HepG2 (cell line): ENCODE measurements around the gene GALNT10. TPM values are rescaled to one million over a fixed set of nuclear protein-coding genes. Genes with fewer than 3 reads are reported as not detected.

Source experiments
- ARID2 ChIP-seq: sonication (generic); formaldehyde crosslinking; IDR thresholded peaks from 2 replicates; pipeline ENCODE4 v1.8.1; 2022; ENCODE audit warnings: mild to moderate bottlenecking, missing genetic modification reagents, borderline replicate concordance
- MEIS2 ChIP-seq: sonication (generic); formaldehyde crosslinking; IDR thresholded peaks from 2 replicates; pipeline ENCODE4 v1.9.0; 2021; ENCODE audit warnings: mild to moderate bottlenecking, missing genetic modification reagents
- NR2F1 ChIP-seq, 2 experiments: fragments of 450-650 bp in 1 of 2; formaldehyde crosslinking in 1 of 2; IDR thresholded peaks; 2 replicates each; pipeline versions ENCODE4 v1.5.0 to v1.6.1; 2016 to 2020; ENCODE audit warnings: mild to moderate bottlenecking in 1 of 2, missing compliant biosample characterization in 1 of 2, missing genetic modification reagents in 1 of 2, moderate library complexity in 1 of 2
- PRPF4 ChIP-seq: fragments of 200-400 bp; formaldehyde crosslinking; IDR thresholded peaks from 2 replicates; pipeline ENCODE4 v1.6.1; 2016; ENCODE audit warnings: low read length, low read depth; ENCODE audit not compliant: poor library complexity, severe bottlenecking
- SAFB2 ChIP-seq: sonication (generic); formaldehyde crosslinking; IDR thresholded peaks from 2 replicates; pipeline ENCODE4 v1.5.1; 2020; ENCODE audit warnings: missing genetic modification reagents, low read depth, mild to moderate bottlenecking, borderline replicate concordance
- SNAPC5 ChIP-seq: sonication (generic); formaldehyde crosslinking; IDR thresholded peaks from 2 replicates; pipeline ENCODE4 v1.8.1; 2023; ENCODE audit warnings: mild to moderate bottlenecking, missing genetic modification reagents, borderline replicate concordance
- TFAP4 ChIP-seq: sonication (generic); IDR thresholded peaks from 2 replicates; pipeline ENCODE4 v1.6.1; 2016; ENCODE audit warnings: low read depth, borderline replicate concordance
- ZBTB3 ChIP-seq: sonication (generic); formaldehyde crosslinking; IDR thresholded peaks from 2 replicates; pipeline ENCODE4 v1.4.0; 2020; ENCODE audit warnings: low read depth, mild to moderate bottlenecking, moderate library complexity, missing genetic modification reagents, borderline replicate concordance
- ZNF180 ChIP-seq: sonication (generic); formaldehyde crosslinking; IDR thresholded peaks from 2 replicates; pipeline ENCODE4 v1.4.0; 2020; ENCODE audit warnings: low read depth, missing genetic modification reagents, borderline replicate concordance
- ZNF263 ChIP-seq: sonication (generic); formaldehyde crosslinking; IDR thresholded peaks from 2 replicates; pipeline ENCODE4 v1.4.0; 2020; ENCODE audit warnings: missing genetic modification reagents
- ZNF264 ChIP-seq: sonication (generic); formaldehyde crosslinking; IDR thresholded peaks from 2 replicates; pipeline ENCODE4 v1.4.0; 2020; ENCODE audit warnings: missing genetic modification reagents
- ZNF407 ChIP-seq: sonication (generic); formaldehyde crosslinking; IDR thresholded peaks from one replicate; pipeline ENCODE4 v1.5.1; 2020; ENCODE audit warnings: mild to moderate bottlenecking, missing genetic modification reagents; ENCODE audit errors: not compliant biosample characterization
- polyA plus RNA-seq, 8 experiments: library from polyadenylated mRNA; depleted of rRNA in 3 of 8; stranded (reverse) in 7 of 8; unstranded in 1 of 8; fragments of >200 nt; fragmentation: Illumina TruSeq in 4 of 8; extraction: Trizol in 4 of 8; gene quantifications; 2 replicates each; pipeline versions ENCODE4 v1.2.1 to v1.2.3, GENCODE V29; 2011 to 2016; ENCODE audit warnings: low read depth in 4 of 8, missing spikeins in 1 of 8, mixed read lengths in 1 of 8; ENCODE audit not compliant: insufficient read depth in 1 of 8
- total RNA-seq, 5 experiments: library from RNA; depleted of rRNA; stranded (reverse); fragments of >200 nt; fragmentation: Illumina TruSeq; extraction: Trizol; gene quantifications; 2 replicates each; pipeline ENCODE4 v1.2.3, GENCODE V29; 2016; ENCODE audit warnings: low read depth in 1 of 5

The GALNT10 gene
- total and polyA plus RNA-seq, 2 of the 13 experiments (the other 11 are each of a cell fraction or from before 2014, with no cell fraction given): 8.1 to 11.2 TPM

GRCh38 chr5:154430466-154430865 lies 239.9 kb downstream of the GALNT10 start (continued):
- TF ChIP-seq ZNF407 (CRISPR knock-in tag): no peak
- TF ChIP-seq ARID2 (CRISPR knock-in tag): no peak
- no peak for TF ChIP-seq PRPF4
- no peak for TF ChIP-seq ZNF180 (CRISPR knock-in tag)
- TF ChIP-seq SNAPC5 (CRISPR knock-in tag): no peak
- no peak for TF ChIP-seq ZNF263
- no peak for TF ChIP-seq ZBTB3 (CRISPR knock-in tag)
- no peak for TF ChIP-seq TFAP4
- TF ChIP-seq SAFB2: no peak
- no peak for TF ChIP-seq MEIS2
- TF ChIP-seq NR2F1 (CRISPR knock-in tag; IDR thresholded peaks at IDR 0.05): no peak
- TF ChIP-seq ZNF264: no peak
